HCT116 (cell line): ENCODE results near the gene EFCAB8. TPM values are rescaled to one million over a fixed set of nuclear protein-coding genes. Genes with fewer than 3 reads are reported as not detected.

ENCODE experiments used
- ATAC-seq: fragments of 200-7000 bp; cut with Tn5 transposase; 2 replicates; pipeline ENCODE4 v1.9.1; 2020; ENCODE audit warnings: mild to moderate bottlenecking, moderate library complexity
- BruUV-seq: library from RNA; stranded (reverse); fragments of 400-500 nt; replicated peaks from 2 replicates; lab custom pipeline; 2021; lab: Mats Ljungman, UMichigan
- CTCF ChIA-PET: fragments of 300-600 bp; sonication (Branson Sonifier 250); formaldehyde crosslinking; loops from one replicate; lab custom pipeline; 2021; ENCODE audit warnings: antibody characterized with exemption; lab: Charles Lee
- POLR2A ChIA-PET: fragments of 300-600, 350-600 bp; sonication (Branson Sonifier 250); formaldehyde crosslinking; loops from one replicate; lab custom pipeline; 2021; ENCODE audit warnings: antibody characterized with exemption; lab: Charles Lee
- RAD21 ChIA-PET, 2 experiments: fragments of 300-600 bp; sonication (Branson Sonifier 250); formaldehyde crosslinking; loops; one replicate each; lab custom pipeline; 2023; ENCODE audit warnings: low total read pairs in 2 of 2; ENCODE audit not compliant: uncharacterized antibody in 2 of 2, unreplicated experiment in 2 of 2, low non-redundant PET in 1 of 2; lab: Charles Lee
- DNase-seq: peaks from one replicate; pipeline ENCODE4 v3.0.0-alpha.2; 2010; ENCODE audit warnings: low read depth, low spot score
- H2AFZ ChIP-seq: fragments of 200-600 bp; shearing (Covaris generic), sonication (generic); 2 replicates; pipeline ENCODE4 v1.6.1; 2017; ENCODE audit warnings: low read depth, mixed run types, mixed read lengths, antibody characterized with exemption, low read length; ENCODE audit not compliant: poor library complexity, severe bottlenecking
- H3K27ac ChIP-seq: 2 replicates; pipeline ENCODE4 v1.5.1; 2012; ENCODE audit warnings: low read depth, low read length
- H3K27me3 ChIP-seq: fragments of 200-600 bp; sonication (generic); 2 replicates; pipeline ENCODE4 v1.6.1; 2016; ENCODE audit warnings: mixed run types, low read length, mixed read lengths; ENCODE audit not compliant: insufficient read depth
- H3K36me3 ChIP-seq, 2 experiments: fragments of 200-500 bp in 1 of 2; fragments of 200-600 bp in 1 of 2; sonication (Bioruptor generic) in 1 of 2; sonication (generic) in 1 of 2; 2 replicates each; pipeline versions ENCODE4 v1.5.1 to v1.6.1; 2014 to 2016; ENCODE audit warnings: low read length in 2 of 2, inconsistent platforms in 1 of 2, mixed read lengths in 1 of 2, mixed run types in 1 of 2; ENCODE audit not compliant: insufficient read depth in 2 of 2, control insufficient read depth in 1 of 2
- H3K4me1 ChIP-seq, 2 experiments: fragments of 200-600 bp in 1 of 2; sonication (generic) in 1 of 2; 2 replicates each; pipeline versions ENCODE4 v1.5.1 to v1.6.1; 2012 to 2017; ENCODE audit warnings: low read length in 2 of 2, inconsistent platforms in 1 of 2, mild to moderate bottlenecking in 1 of 2, mixed read lengths in 1 of 2, mixed run types in 1 of 2, moderate library complexity in 1 of 2; ENCODE audit not compliant: insufficient read depth in 2 of 2, control insufficient read depth in 1 of 2
- H3K4me2 ChIP-seq: fragments of 200-600 bp; sonication (generic); 2 replicates; pipeline ENCODE4 v1.6.1; 2017; ENCODE audit warnings: mixed run types, low read length, mixed read lengths
- H3K4me3 ChIP-seq, 2 experiments: fragments of 200-600 bp in 1 of 2; sonication (generic) in 1 of 2; replicated peaks in 1 of 2; 2 replicates each; pipeline ENCODE4 v1.5.1; 2011 to 2016; ENCODE audit warnings: low read length in 2 of 2, control low read depth in 1 of 2, low read depth in 1 of 2, mild to moderate bottlenecking in 1 of 2, mixed read lengths in 1 of 2, mixed run types in 1 of 2
- H3K79me2 ChIP-seq: fragments of 200-600 bp; sonication (generic); 2 replicates; pipeline ENCODE4 v1.6.1; 2017; ENCODE audit warnings: mild to moderate bottlenecking, mixed run types, low read length, moderate library complexity, mixed read lengths; ENCODE audit not compliant: insufficient read depth
- H3K9ac ChIP-seq: fragments of 200-600 bp; sonication (generic); 2 replicates; pipeline ENCODE4 v1.6.1; 2016; ENCODE audit warnings: low read length, mixed read lengths
- H3K9me2 ChIP-seq: fragments of 200-600 bp; sonication (generic), shearing (Covaris generic); 2 replicates; pipeline ENCODE4 v1.6.1; 2017; ENCODE audit warnings: mixed run types, mild to moderate bottlenecking, moderate library complexity; ENCODE audit not compliant: insufficient read depth
- H3K9me3 ChIP-seq, 2 experiments: fragments of 200-500 bp in 1 of 2; fragments of 200-600 bp in 1 of 2; sonication (Bioruptor generic) in 1 of 2; sonication (generic) in 1 of 2; 2 replicates each; pipeline ENCODE4 v1.6.1; 2014 to 2017; ENCODE audit warnings: low read length in 2 of 2, mixed read lengths in 2 of 2, inconsistent platforms in 1 of 2, low read depth in 1 of 2, mild to moderate bottlenecking in 1 of 2, mixed run types in 1 of 2, moderate library complexity in 1 of 2; ENCODE audit not compliant: control insufficient read depth in 1 of 2, insufficient read depth in 1 of 2
- H4K20me1 ChIP-seq: fragments of 200-600 bp; sonication (generic), shearing (Covaris generic); 2 replicates; pipeline ENCODE4 v1.6.1; 2017; ENCODE audit warnings: mixed run types, mild to moderate bottlenecking, moderate library complexity; ENCODE audit not compliant: insufficient read depth
- CBX3 ChIP-seq: IDR thresholded peaks from 2 replicates; pipeline ENCODE4 v1.6.1; 2012; ENCODE audit warnings: low read depth
- JUND ChIP-seq: IDR thresholded peaks from 2 replicates; pipeline ENCODE4 v1.6.1; 2012
- POLR2A ChIP-seq: IDR thresholded peaks from 2 replicates; pipeline ENCODE4 v1.7.0; 2011; ENCODE audit warnings: borderline replicate concordance; ENCODE audit not compliant: insufficient read depth, insufficient read length; ENCODE audit errors: extremely low read depth
- RAD21 ChIP-seq: IDR thresholded peaks from 2 replicates; pipeline ENCODE4 v1.6.1; 2012; ENCODE audit warnings: low read depth, mild to moderate bottlenecking
- ZFX ChIP-seq: fragments of 450-650 bp; IDR thresholded peaks from 2 replicates; pipeline ENCODE4 v1.6.1; 2017
- ZNF274 ChIP-seq: fragments of 200-500 bp; sonication (Bioruptor generic); IDR thresholded peaks from 2 replicates; pipeline ENCODE4 v1.6.1; 2014; ENCODE audit warnings: mild to moderate bottlenecking, low read depth, low read length, inconsistent platforms
- intact Hi-C: fragments of 100-400 bp; cut with micrococcal nuclease; formaldehyde crosslinking; loops from 2 replicates; pipeline ENCODE4 v1.10.0; 2022
- total RNA-seq: library from RNA; stranded (reverse); gene quantifications from one replicate; pipeline ENCODE4 v1.2.1, GENCODE V29; 2021; ENCODE audit not compliant: unreplicated experiment
- TF ChIP-seq, protein P1 (sequence below), 3 experiments: fragments of 200-600 bp in 1 of 3; sonication (generic) in 1 of 3; IDR thresholded peaks in 2 of 3; conservative IDR thresholded peaks in 1 of 3; 2 replicates each; pipeline ENCODE4 v1.5.1; 2012 to 2017; ENCODE audit warnings: low read depth in 2 of 3, low read length in 2 of 3, antibody characterized with exemption in 1 of 3, borderline replicate concordance in 1 of 3, control low read depth in 1 of 3, mild to moderate bottlenecking in 1 of 3, mixed read lengths in 1 of 3, mixed run types in 1 of 3, moderate library complexity in 1 of 3; ENCODE audit not compliant: insufficient read depth in 1 of 3
- TF ChIP-seq, protein P2 (sequence below): IDR thresholded peaks from 2 replicates; pipeline ENCODE4 v1.6.1; 2012; ENCODE audit warnings: low read depth
- TF ChIP-seq, protein P3 (sequence below): IDR thresholded peaks from 2 replicates; pipeline ENCODE4 v1.6.1; 2011; ENCODE audit warnings: mild to moderate bottlenecking, low read length, moderate library complexity; ENCODE audit not compliant: insufficient replicate concordance; ENCODE audit errors: extremely low read depth

The EFCAB8 gene
- total RNA-seq, 1 experiment from 2014 or later: 0.42 TPM

DNA sequence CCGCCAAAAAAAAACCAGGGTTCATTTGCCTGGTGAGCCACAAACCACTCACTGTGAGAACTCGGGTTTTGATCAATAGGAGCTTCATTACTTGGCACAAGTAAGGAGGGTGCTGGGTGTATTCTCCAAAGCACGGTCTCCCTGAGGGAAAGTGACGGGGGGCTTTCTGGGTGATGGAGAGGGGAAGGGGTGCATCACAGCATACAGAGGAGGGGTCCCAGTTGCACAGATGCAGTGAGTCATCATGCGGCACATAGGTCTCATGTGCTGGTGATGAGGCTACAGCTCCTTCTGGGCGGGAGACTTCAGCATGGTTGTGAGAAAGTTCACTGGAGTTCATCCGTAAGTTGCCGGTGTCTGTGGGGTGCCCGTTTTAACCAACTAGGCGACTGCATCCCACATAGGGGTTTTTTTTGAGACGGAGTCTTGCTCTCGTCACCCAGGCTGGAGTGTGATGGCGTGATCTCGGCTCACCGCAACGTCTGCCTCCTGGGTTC, 109.3 kb downstream of the EFCAB8 start:
- no peak for DNase-seq
- POLR2A ChIA-PET: no interaction called here
- no peak for ATAC-seq
- no peaks in the 10 kb centered on the region for H3K27me3 ChIP-seq
- no peak overlapping the region for H2AFZ ChIP-seq
- intact Hi-C loops: no loop called here
- no peaks in the 10 kb centered on the region for H3K36me3 ChIP-seq
- no peak overlapping the region for H3K27ac ChIP-seq
- H4K20me1 ChIP-seq: no peaks in the 10 kb centered on the region
- CTCF ChIA-PET: no interaction called here
- BruUV-seq: no TSS peak
- H3K9me2 ChIP-seq: no peaks in the 10 kb centered on the region
- no peak overlapping the region for H3K4me3 ChIP-seq
- RAD21 ChIA-PET: no interaction called here
- no peaks in the 10 kb centered on the region for H3K9me3 ChIP-seq
- no peak overlapping the region for H3K4me2 ChIP-seq
- H3K79me2 ChIP-seq: no peaks in the 10 kb centered on the region
- no peak overlapping the region for H3K9ac ChIP-seq
- no peaks in the 10 kb centered on the region for H3K4me1 ChIP-seq
- TF ChIP-seq, protein P1, sequence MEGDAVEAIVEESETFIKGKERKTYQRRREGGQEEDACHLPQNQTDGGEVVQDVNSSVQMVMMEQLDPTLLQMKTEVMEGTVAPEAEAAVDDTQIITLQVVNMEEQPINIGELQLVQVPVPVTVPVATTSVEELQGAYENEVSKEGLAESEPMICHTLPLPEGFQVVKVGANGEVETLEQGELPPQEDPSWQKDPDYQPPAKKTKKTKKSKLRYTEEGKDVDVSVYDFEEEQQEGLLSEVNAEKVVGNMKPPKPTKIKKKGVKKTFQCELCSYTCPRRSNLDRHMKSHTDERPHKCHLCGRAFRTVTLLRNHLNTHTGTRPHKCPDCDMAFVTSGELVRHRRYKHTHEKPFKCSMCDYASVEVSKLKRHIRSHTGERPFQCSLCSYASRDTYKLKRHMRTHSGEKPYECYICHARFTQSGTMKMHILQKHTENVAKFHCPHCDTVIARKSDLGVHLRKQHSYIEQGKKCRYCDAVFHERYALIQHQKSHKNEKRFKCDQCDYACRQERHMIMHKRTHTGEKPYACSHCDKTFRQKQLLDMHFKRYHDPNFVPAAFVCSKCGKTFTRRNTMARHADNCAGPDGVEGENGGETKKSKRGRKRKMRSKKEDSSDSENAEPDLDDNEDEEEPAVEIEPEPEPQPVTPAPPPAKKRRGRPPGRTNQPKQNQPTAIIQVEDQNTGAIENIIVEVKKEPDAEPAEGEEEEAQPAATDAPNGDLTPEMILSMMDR (IDR thresholded peaks at IDR 0.05 in 2 of 3, conservative IDR thresholded peaks at IDR 0.05 in 1 of 3; ENCODE audit: borderline replicate concordance in 1 of 3, insufficient read depth in 1 of 3, low read depth in 2 of 3, low read length in 2 of 3): no peak
- TF ChIP-seq ZNF274 (no peak), RAD21 (no peak), JUND (no peak), ZFX (no peak), CBX3 (no peak), POLR2A (no peak)
- TF ChIP-seq, protein P2, sequence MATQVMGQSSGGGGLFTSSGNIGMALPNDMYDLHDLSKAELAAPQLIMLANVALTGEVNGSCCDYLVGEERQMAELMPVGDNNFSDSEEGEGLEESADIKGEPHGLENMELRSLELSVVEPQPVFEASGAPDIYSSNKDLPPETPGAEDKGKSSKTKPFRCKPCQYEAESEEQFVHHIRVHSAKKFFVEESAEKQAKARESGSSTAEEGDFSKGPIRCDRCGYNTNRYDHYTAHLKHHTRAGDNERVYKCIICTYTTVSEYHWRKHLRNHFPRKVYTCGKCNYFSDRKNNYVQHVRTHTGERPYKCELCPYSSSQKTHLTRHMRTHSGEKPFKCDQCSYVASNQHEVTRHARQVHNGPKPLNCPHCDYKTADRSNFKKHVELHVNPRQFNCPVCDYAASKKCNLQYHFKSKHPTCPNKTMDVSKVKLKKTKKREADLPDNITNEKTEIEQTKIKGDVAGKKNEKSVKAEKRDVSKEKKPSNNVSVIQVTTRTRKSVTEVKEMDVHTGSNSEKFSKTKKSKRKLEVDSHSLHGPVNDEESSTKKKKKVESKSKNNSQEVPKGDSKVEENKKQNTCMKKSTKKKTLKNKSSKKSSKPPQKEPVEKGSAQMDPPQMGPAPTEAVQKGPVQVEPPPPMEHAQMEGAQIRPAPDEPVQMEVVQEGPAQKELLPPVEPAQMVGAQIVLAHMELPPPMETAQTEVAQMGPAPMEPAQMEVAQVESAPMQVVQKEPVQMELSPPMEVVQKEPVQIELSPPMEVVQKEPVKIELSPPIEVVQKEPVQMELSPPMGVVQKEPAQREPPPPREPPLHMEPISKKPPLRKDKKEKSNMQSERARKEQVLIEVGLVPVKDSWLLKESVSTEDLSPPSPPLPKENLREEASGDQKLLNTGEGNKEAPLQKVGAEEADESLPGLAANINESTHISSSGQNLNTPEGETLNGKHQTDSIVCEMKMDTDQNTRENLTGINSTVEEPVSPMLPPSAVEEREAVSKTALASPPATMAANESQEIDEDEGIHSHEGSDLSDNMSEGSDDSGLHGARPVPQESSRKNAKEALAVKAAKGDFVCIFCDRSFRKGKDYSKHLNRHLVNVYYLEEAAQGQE: no peak
- TF ChIP-seq, protein P3, sequence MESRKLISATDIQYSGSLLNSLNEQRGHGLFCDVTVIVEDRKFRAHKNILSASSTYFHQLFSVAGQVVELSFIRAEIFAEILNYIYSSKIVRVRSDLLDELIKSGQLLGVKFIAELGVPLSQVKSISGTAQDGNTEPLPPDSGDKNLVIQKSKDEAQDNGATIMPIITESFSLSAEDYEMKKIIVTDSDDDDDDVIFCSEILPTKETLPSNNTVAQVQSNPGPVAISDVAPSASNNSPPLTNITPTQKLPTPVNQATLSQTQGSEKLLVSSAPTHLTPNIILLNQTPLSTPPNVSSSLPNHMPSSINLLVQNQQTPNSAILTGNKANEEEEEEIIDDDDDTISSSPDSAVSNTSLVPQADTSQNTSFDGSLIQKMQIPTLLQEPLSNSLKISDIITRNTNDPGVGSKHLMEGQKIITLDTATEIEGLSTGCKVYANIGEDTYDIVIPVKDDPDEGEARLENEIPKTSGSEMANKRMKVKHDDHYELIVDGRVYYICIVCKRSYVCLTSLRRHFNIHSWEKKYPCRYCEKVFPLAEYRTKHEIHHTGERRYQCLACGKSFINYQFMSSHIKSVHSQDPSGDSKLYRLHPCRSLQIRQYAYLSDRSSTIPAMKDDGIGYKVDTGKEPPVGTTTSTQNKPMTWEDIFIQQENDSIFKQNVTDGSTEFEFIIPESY: no peak
